Progenitor cell of endocrine pancreas (in vitro differentiated cells): Measurements from ENCODE around the gene DPF3. TPM values are rescaled to one million over a fixed set of nuclear protein-coding genes. Genes with fewer than 3 reads are reported as not detected.
A peak's percentile ranks its signal among the peaks of the same experiment; 100 is the strongest.

ENCODE experiments used
- DNase-seq: peaks from one replicate; pipeline ENCODE4 v3.0.0; 2021; ENCODE audit warnings: low spot score; ENCODE audit not compliant: unreplicated experiment
- H3K27ac Mint-ChIP-seq: 2 replicates; pipeline ENCODE4 v1.8.0; 2021; ENCODE audit warnings: mild to moderate bottlenecking, moderate library complexity, mixed read lengths
- H3K27me3 Mint-ChIP-seq: 2 replicates; pipeline ENCODE4 v1.8.0; 2021; ENCODE audit warnings: mixed read lengths
- H3K36me3 Mint-ChIP-seq: 2 replicates; pipeline ENCODE4 v1.8.0; 2022; ENCODE audit warnings: mixed read lengths; ENCODE audit not compliant: insufficient read depth
- H3K4me1 Mint-ChIP-seq: 2 replicates; pipeline ENCODE4 v1.8.0; 2021; ENCODE audit warnings: low read depth, mixed read lengths
- H3K4me3 Mint-ChIP-seq: 2 replicates; pipeline ENCODE4 v1.8.0; 2021; ENCODE audit warnings: low read depth, mild to moderate bottlenecking, moderate library complexity, mixed read lengths
- H3K9me3 Mint-ChIP-seq: 2 replicates; pipeline ENCODE4 v1.8.0; 2021; ENCODE audit warnings: low read depth, mixed read lengths
- CTCF ChIP-seq: fragments of 200-600 bp; sonication (generic); IDR thresholded peaks from one replicate; pipeline ENCODE4 v1.5.0; 2021; ENCODE audit warnings: antibody characterized with exemption, mild to moderate bottlenecking; ENCODE audit not compliant: unreplicated experiment
- total RNA-seq: library from RNA; stranded (reverse); gene quantifications from 2 replicates; pipeline ENCODE4 v1.2.1, GENCODE V29; 2021

The DPF3 gene
- total RNA-seq, 1 donor from 2014 or later, result 2.2 TPM

DNA sequence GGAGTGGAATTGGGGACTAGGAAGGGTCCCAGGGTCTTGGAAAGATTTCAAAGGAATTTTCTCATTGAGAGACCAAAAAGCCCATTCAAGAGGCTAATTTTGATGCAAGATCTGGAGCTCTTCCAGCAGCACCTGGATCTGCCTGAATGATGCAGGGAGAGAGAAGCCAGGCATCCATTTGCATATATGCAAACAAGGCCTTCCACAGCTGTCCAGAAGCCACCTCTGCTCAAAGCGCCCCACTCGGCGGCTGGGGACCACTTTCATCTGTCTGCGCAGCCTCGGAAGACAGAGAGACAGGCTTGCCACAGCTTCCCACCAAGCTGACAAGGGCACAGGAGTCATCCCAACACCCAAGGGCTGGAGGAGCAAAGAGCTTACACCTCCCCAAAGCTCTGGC, 295.6 kb downstream of the DPF3 start:
- TF ChIP-seq CTCF, result no peak
- Mint-ChIP-seq H3K36me3 (no peaks in the 10 kb centered on the region), H3K27ac (no peak overlapping the region), H3K9me3 (no peaks in the 10 kb centered on the region), H3K27me3 (peaks cover 12% of the 10 kb centered on the region), H3K4me1 (peaks cover 2% of the 10 kb centered on the region), H3K4me3 (no peak overlapping the region)
- no peak for DNase-seq

DNA sequence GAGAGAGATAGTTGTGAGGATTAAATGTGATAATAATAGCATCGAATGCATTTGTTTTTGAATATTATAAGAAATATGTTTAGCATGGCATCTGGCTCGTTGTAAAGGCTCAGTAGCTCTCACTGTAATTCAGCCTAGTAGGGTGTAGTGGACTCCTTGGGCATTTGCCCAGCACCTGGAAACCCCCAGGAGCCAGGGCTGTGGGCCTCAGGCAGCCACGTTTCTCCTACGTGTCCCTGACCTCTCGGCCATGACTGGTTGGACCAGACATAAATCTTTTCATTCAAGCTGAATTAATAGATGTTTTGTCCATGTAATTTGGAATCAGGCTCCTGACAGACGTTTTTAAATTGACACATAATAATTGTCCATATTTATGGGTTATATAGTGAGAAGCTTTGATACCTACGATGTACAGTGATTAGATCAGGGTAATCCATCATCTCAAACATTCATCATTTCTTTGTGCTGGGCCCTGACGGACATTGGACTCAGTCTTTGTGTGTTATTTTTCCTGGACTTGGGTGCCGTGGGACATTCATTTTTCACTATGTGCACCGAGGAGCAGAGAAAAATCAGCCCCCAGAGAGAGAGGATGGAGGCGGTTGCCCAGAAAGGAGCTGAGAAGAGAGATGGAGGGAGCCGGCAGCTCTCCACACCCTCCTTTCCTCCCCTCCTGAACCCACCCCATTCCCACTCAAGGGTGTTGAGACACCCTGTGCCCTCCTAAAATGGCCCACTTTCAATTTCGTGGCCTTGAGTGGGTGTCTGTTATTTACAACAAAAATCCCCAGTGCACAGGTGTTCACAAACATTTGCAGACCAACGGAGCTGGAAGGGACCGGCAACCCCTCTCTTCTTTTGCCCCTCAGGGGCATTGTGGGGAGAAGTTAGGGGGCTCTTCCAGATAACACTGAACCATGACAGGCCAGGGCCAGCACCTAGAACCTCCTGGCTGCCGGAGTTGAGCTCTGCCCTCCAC, 296.4 kb downstream of the DPF3 start:
- Mint-ChIP-seq H3K4me3 (no peak overlapping the region), H3K27ac (no peak overlapping the region), H3K36me3 (no peaks in the 10 kb centered on the region), H3K9me3 (no peaks in the 10 kb centered on the region), H3K4me1 (peaks cover 2% of the 10 kb centered on the region), H3K27me3 (peaks cover 14% of the 10 kb centered on the region)
- TF ChIP-seq CTCF, result no peak
- no peak for DNase-seq

GRCh38 chr14:72595152-72595862, 298.6 kb downstream of the DPF3 start:
- DNase-seq, result no peak
- Mint-ChIP-seq H3K27me3 (peaks cover 9% of the 10 kb centered on the region), H3K36me3 (no peaks in the 10 kb centered on the region), H3K4me3 (no peak overlapping the region), H3K4me1 (peaks cover 2% of the 10 kb centered on the region), H3K9me3 (no peaks in the 10 kb centered on the region), H3K27ac (no peak overlapping the region)
- no peak for TF ChIP-seq CTCF

DNA sequence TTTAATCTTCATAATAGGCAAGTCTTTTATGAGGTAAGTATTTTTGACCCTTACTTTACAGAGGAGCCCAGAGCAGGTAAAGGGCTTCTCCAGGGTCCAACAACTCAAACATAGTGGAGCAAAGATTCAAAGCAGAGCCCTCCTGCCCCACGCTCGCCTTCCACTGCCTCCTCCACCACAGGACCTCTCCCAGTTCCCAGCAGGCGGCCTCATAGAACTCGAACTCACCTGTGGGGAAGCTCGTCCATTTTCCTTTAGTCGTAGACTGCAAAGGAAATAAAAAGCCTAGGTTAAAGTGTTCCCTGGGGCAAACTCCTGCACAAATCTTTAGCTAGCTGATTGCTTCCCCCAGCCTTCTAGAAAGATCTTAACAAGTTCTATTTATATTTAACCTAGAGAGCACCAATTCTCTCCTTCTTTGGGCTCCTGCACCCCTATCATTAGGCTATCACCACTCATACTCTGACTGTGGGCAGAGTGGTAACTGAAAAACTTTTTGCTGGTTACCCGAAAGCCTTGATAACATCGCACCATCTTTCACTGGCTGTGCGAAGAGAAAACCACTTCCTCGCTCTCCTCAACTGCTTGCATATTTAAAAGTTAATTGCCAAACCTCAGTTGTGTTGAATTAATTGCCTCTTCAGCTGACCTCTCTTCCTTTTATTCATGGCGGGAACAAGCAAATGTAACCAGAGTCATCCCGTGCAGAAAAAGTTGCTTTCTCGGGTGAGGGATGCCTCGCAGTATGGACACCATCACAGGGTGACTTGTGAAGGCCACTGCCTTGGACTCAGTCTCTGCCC, 299.6 kb downstream of the DPF3 start:
- TF ChIP-seq CTCF, result no peak
- Mint-ChIP-seq H3K4me3 (no peak overlapping the region), H3K27me3 (peaks cover 9% of the 10 kb centered on the region), H3K36me3 (no peaks in the 10 kb centered on the region), H3K9me3 (no peaks in the 10 kb centered on the region), H3K27ac (peak overlapping the region; percentile 78), H3K4me1 (no peaks in the 10 kb centered on the region)
- DNase-seq, result no peak

DNA sequence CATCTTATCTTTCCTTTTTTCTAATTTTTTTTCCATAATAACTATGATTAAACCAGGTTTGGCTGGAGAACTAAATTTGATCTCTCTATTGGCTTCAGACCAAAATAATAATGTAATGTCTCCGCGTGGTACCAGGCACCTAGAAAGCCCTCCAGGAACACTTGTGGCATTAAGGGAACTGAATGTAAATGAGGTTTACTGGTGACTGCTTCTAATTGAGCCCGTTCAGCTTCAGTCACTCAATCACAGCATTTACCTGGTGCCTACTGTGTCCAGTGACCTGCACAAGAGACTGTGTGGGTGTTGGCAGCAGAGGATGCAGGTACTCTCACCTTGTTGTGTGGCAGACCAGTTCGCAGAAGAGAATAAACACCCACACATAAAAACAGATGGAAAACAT, 302.5 kb downstream of the DPF3 start:
- TF ChIP-seq CTCF, result no peak
- no peaks in the 10 kb centered on the region for H3K9me3 Mint-ChIP-seq
- H3K4me3 Mint-ChIP-seq, result no peak overlapping the region
- peaks cover 9% of the 10 kb centered on the region for H3K27me3 Mint-ChIP-seq
- no peaks in the 10 kb centered on the region for H3K4me1 Mint-ChIP-seq
- no peaks in the 10 kb centered on the region for H3K36me3 Mint-ChIP-seq
- no peak for DNase-seq
- H3K27ac Mint-ChIP-seq, result no peak overlapping the region
